Esophagus muscularis mucosa (tissue), 4 donors: ENCODE measurements around the gene DPEP1. TPM values are rescaled to one million over a fixed set of nuclear protein-coding genes. Genes with fewer than 3 reads are reported as not detected.

ENCODE experiments used
- DNase-seq: peaks from one replicate; pipeline ENCODE4 v3.0.0-alpha.2; 2017; ENCODE audit errors: extremely low spot score
- H3K27ac ChIP-seq, 4 donors: fragments of 200-600 bp; sonication (generic); replicated peaks in 1 of 4; 1 replicate in 3 of 4; 2 replicates in 1 of 4; pipeline ENCODE4 v1.5.1; 2016 to 2019; ENCODE audit warnings: mild to moderate bottlenecking in 1 of 4
- H3K27me3 ChIP-seq, 4 donors: fragments of 200-600 bp; sonication (generic); one replicate each; pipeline versions ENCODE4 v1.5.1 to v1.6.0; 2016 to 2019
- H3K36me3 ChIP-seq, 4 donors: fragments of 200-600 bp; sonication (generic); one replicate each; pipeline ENCODE4 v1.5.1; 2016 to 2019
- H3K4me1 ChIP-seq, 4 donors: fragments of 200-600 bp; sonication (generic); one replicate each; pipeline ENCODE4 v1.5.1; 2016 to 2019
- H3K4me3 ChIP-seq, 4 donors: fragments of 200-600 bp; sonication (generic); 1 replicate in 2 of 4; 2 replicates in 2 of 4; pipeline ENCODE4 v1.5.1; 2016 to 2019; ENCODE audit warnings: mild to moderate bottlenecking in 4 of 4, moderate library complexity in 1 of 4
- H3K9me3 ChIP-seq, 4 donors: fragments of 200-600 bp; sonication (generic); 1 replicate in 3 of 4; 2 replicates in 1 of 4; pipeline ENCODE4 v1.5.1; 2016 to 2019
- CTCF ChIP-seq, 3 experiments: fragments of 200-600 bp in 2 of 3; fragments of 450-650 bp in 1 of 3; sonication (generic) in 2 of 3; IDR thresholded peaks; one replicate each; pipeline ENCODE4 v1.5.1; 2017 to 2019; ENCODE audit warnings: antibody characterized with exemption in 3 of 3, mild to moderate bottlenecking in 2 of 3, moderate library complexity in 1 of 3
- EP300 ChIP-seq: sonication (generic); formaldehyde crosslinking; IDR thresholded peaks from one replicate; pipeline ENCODE4 v1.6.1; 2017; ENCODE audit warnings: antibody characterized with exemption
- POLR2A ChIP-seq: fragments of 450-650 bp; IDR thresholded peaks from one replicate; pipeline ENCODE4 v1.6.1; 2017; ENCODE audit warnings: antibody characterized with exemption, moderate library complexity, mild to moderate bottlenecking, low read depth
- POLR2AphosphoS5 ChIP-seq, 2 donors: sonication (generic); formaldehyde crosslinking; IDR thresholded peaks; one replicate each; pipeline ENCODE4 v1.6.1; 2017; ENCODE audit warnings: antibody characterized with exemption in 2 of 2
- WGBS: methylation state at CpG from one replicate; pipeline ENCODE4 v1.1.5; 2018; 5-methylcytosine and 5-hydroxymethylcytosine counted together
- intact Hi-C: fragments of 100-400 bp; cut with DNase I; formaldehyde crosslinking; loops from one replicate; pipeline ENCODE4 v1.15.1; 2023
- total RNA-seq, 4 donors: library from RNA; depleted of rRNA; stranded (reverse); fragments of >200 nt; gene quantifications; one replicate each; pipeline versions ENCODE4 v1.1.0 to v1.2.1, GENCODE V29; 2016

Gene DPEP1
- total RNA-seq, 4 donors from 2014 or later, result 0.99 TPM; not detected in 3

GRCh38 chr16:89602952-89603590 lies 10.4 kb upstream of the DPEP1 start:
- H3K4me1 ChIP-seq, result peaks cover 3 to 14% (median 11%) of the 10 kb centered on the region in 4 donors
- H3K9me3 ChIP-seq, result no peaks in the 10 kb centered on the region
- no peak for DNase-seq
- TF ChIP-seq POLR2AphosphoS5 (IDR thresholded peaks at IDR 0.05) (no peak), CTCF (IDR thresholded peaks at IDR 0.05) (no peak), EP300 (no peak), POLR2A (no peak)
- H3K36me3 ChIP-seq, result no peaks in the 10 kb centered on the region
- intact Hi-C loops, result no loop called here
- H3K27me3 ChIP-seq, result peaks cover 0 to 49% (median 0%) of the 10 kb centered on the region in 4 donors
- no peak overlapping the region for H3K27ac ChIP-seq
- no peak overlapping the region for H3K4me3 ChIP-seq
- WGBS, result 52% methylated on average over 4 of the region's 5 CpGs

- no peak for DNase-seq
- H3K27ac ChIP-seq, result no peak overlapping the region
- no peak overlapping the region for H3K4me3 ChIP-seq
- intact Hi-C loops, result no loop called here
- no peaks in the 10 kb centered on the region for H3K9me3 ChIP-seq
- WGBS, result 88% methylated on average over 15 of the region's 16 CpGs
- TF ChIP-seq CTCF (IDR thresholded peaks at IDR 0.05) (no peak), POLR2AphosphoS5 (IDR thresholded peaks at IDR 0.05) (no peak), POLR2A (no peak)
- peaks cover 0 to 63% (median 0%) of the 10 kb centered on the region in 4 donors for H3K27me3 ChIP-seq
- peaks cover 3 to 14% (median 11%) of the 10 kb centered on the region in 4 donors for H3K4me1 ChIP-seq
- H3K36me3 ChIP-seq, result no peaks in the 10 kb centered on the region
Observed at GRCh38 chr16:89604764-89605163, 8.7 kb upstream of the DPEP1 start.

GRCh38 chr16:89605186-89605970 lies 8.1 kb upstream of the DPEP1 start:
- Histone ChIP-seq H3K27ac (no peak overlapping the region), H3K27me3 (peaks cover 0 to 63% (median 0%) of the 10 kb centered on the region in 4 donors), H3K9me3 (no peaks in the 10 kb centered on the region), H3K4me3 (no peak overlapping the region), H3K36me3 (no peaks in the 10 kb centered on the region), H3K4me1 (peaks cover 3 to 14% (median 11%) of the 10 kb centered on the region in 4 donors)
- intact Hi-C loops, result no loop called here
- TF ChIP-seq CTCF (IDR thresholded peaks at IDR 0.05) (no peak), POLR2AphosphoS5 (IDR thresholded peaks at IDR 0.05) (no peak), EP300 (no peak), POLR2A (no peak)
- no peak for DNase-seq
- 78% methylated on average over 8 of the region's 34 CpGs for WGBS

- Histone ChIP-seq H3K4me3 (no peak overlapping the region), H3K27me3 (peaks cover 0 to 68% (median 0%) of the 10 kb centered on the region in 4 donors), H3K4me1 (peaks cover 3 to 14% (median 11%) of the 10 kb centered on the region in 4 donors), H3K27ac (no peak overlapping the region), H3K36me3 (no peaks in the 10 kb centered on the region), H3K9me3 (no peaks in the 10 kb centered on the region)
- DNase-seq, result no peak
- no peak for TF ChIP-seq CTCF (IDR thresholded peaks at IDR 0.05)
- no peak for TF ChIP-seq POLR2A
- TF ChIP-seq EP300, result no peak
- intact Hi-C loops, result no loop called here
- WGBS, result 83% methylated on average over 7 of the region's 9 CpGs
Observed at GRCh38 chr16:89606006-89606405, 7.4 kb upstream of the DPEP1 start.
